Stimulated activated CD8-positive, alpha-beta memory T cell treated with anti-CD3 and anti-CD28 coated beads, Interleukin-2, amount 100 ng/mL, for 1 hour (primary cell): ENCODE measurements around the gene PRR23A.

Source experiments
- DNase-seq, 2 donors: peaks; one replicate each; pipeline ENCODE4 v3.0.0-alpha.2; 2020; ENCODE audit warnings: low read depth in 2 of 2

Gene PRR23A

DNA sequence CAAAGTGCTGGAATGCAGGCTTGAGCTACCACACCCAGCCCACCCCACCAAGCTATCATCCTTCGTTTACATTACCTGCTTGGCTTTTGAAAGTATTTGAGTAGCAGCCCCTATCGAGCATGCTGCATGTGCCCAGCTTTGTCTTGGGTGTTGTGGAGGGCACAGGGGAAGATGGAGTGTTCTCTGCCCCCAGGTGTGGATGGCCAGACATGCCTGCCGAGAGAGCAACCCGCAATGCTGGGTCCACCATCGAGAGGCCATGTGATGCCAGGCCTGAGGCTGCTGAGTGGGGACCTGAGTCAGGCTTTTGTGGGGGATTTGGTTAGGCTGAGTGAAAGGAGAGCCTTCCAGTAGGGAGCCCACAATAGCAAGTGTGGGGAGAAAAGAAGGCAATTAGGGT lies 33.1 kb downstream of the PRR23A start:
- no peak for DNase-seq

DNA sequence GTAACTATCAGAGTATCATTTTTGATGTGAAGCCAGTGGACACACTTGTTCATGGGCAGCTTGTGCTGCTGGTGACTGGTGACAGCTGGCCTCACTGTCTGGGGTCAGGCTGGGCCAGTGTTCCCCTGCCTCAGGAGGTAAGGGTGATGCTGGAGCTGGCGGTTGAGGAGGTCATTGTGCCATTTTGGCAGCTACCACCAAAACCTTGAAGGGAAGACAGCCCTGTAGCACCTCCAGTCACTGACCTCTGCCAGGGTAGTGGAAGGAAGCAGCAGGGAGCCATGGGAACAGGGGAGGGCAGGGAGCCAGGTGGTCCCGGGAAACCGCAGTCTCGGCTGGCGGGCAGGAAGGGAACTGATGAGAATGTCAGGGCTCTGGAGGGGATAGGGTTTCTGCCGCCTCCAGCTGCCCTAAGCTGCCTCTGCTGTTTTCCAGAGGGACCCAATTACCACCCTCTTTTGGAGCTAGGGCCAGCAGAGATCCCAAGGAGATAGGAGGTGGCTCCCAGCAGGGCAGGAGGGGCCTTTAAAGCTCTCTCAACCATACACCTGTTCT lies 34.2 kb downstream of the PRR23A start:
- DNase-seq = no peak

DNA sequence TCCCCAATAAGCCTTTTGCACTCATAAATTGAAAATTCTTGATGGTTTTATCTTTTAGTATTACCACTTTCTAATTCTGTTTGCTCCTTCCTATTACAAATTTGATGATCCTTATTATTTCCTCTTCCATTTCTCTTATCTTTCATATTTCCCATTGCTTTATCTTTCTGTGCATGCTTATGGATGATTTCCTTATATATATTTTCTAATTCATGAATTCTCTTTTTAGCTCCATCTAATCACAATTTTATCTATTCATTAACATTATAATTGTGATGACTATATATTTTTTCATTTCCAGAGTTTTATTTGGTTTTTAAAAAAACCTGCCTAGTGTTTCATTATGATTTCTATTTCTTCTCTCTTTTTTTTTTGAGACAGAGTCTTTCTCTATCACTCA lies 41.1 kb downstream of the PRR23A start:
- no peak for DNase-seq

DNA sequence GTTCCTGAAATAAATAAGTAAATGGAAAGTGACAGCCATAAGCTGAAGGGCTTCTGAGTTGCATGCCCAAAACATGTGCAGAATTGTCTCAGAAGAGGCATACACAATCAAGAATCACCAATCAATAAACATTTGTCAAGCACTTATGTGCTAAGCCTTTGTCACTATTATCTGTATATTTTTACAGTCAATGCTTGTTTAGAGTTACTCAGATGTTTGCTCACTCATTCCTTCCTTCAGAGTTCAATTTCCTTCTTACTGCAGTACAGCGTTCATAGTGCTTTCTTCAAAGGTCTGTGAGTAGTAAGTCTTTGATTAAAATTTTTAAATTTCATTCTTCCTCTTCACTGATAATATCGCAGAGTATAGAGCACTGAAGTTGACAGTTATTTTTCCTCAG lies 41.8 kb downstream of the PRR23A start:
- no peak for DNase-seq

DNA sequence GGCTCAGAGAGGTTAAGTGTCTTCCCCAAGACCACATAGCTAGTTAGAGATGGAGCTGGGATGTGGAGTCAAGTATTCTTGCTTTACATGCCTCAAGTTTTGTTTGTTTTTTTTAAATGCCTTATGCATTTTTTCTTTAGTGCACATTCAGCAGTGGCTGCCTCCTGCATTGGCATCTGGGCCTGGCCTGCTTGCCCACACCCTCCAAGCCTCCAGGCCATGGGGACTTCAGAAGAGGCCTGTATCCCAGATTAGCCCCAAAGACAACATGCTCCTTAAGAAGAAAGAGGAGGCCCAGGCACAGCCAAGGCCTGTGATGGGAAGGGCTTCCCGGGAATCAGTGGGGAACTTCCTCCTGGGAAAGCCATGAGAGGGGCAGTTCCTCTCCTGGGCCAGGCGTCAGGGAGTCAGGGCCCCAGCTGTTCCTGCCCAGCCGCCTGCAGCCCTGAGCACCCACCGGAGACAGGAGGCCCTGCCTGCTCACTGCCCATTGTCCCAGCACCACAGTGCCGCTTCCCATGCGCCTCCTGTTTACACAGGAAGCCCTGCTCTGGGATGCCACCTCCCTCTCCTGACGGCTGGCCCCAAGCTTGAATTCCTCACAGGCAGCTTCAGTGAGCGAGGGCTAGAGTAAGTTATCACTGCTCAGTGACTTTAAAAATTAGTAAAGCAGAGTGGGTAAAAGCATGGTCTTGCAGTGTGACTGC lies 43.1 kb downstream of the PRR23A start:
- DNase-seq = no peak

DNA sequence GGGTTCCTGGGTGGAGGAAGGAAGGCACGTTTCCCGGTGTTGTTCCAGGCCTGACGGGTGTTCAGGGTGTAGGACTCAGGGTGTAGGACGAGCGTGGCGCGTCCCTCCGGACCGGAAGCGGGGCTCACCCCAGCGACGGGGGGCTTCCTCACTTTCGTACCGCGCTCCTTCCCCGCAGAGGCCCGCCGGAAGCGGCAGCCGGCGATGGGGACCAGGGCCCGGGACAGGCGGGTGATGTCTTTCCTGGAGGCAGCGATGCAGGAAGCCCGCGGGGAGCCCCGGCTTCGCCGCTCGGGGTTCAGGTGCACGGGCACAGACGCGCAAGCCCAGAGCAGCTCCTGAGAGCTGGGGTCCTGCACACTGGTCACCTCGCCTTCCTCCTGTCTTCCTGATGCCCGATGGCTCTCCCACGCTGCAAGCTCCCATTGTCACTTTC lies 45.6 kb downstream of the PRR23A start:
- no peak for DNase-seq
